Smooth muscle cell (in vitro differentiated cells): Measurements from ENCODE around the gene SMAD4. TPM values are rescaled to one million over a fixed set of nuclear protein-coding genes. Genes with fewer than 3 reads are reported as not detected.

Experiments
- polyA plus RNA-seq: library from polyadenylated mRNA; unstranded; fragments of >200 nt; fragmentation: Nextera tagmentation; extraction: Ambion mirVana; gene quantifications from 2 replicates; pipeline ENCODE4 v1.2.1, GENCODE V29; 2016
- total RNA-seq: library from RNA; depleted of rRNA; stranded (reverse); fragments of >200 nt; gene quantifications from 2 replicates; pipeline ENCODE4 v1.2.3, GENCODE V29; 2014

SMAD4 gene
- total and polyA plus RNA-seq, 2 experiments from 2014 or later, result 76.4 to 88.9 TPM

Other genes with a start within 250 kb of the SMAD4 start
- gene MRO, start 210.2 kb upstream of the SMAD4 start, total RNA-seq, result 0.13 TPM in 1 of 2 replicates, not detected in the other
- gene MRO, start 210.2 kb upstream of the SMAD4 start, polyA plus RNA-seq, result not detected in 2 replicates
- 42.2 and 47.9 TPM in 2 replicates for gene ME2, start 151.1 kb upstream of the SMAD4 start, total RNA-seq
- 20.2 and 24.4 TPM in 2 replicates for gene ME2, start 151.1 kb upstream of the SMAD4 start, polyA plus RNA-seq
- gene ELAC1, start 62.2 kb upstream of the SMAD4 start, total RNA-seq, result 7.8 and 16.0 TPM in 2 replicates
- 7.6 and 8.2 TPM in 2 replicates for gene ELAC1, start 62.2 kb upstream of the SMAD4 start, polyA plus RNA-seq
- gene MEX3C, start 167.5 kb downstream of the SMAD4 start, total RNA-seq, result 81.4 and 97.4 TPM in 2 replicates
- 28.7 and 34.4 TPM in 2 replicates for gene MEX3C, start 167.5 kb downstream of the SMAD4 start, polyA plus RNA-seq